K562 (cell line): ENCODE measurements around the gene PPP2R2B.

ENCODE experiments used
- CHD4 ChIP-seq: fragments of 200-600 bp; sonication (generic); IDR thresholded peaks from 3 replicates; pipeline ENCODE4 v1.6.1; 2012; ENCODE audit warnings: low read depth, mild to moderate bottlenecking, mixed read lengths, low read length, inconsistent platforms; ENCODE audit not compliant: insufficient read depth, insufficient replicate concordance, poor library complexity, severe bottlenecking
- CTBP1 ChIP-seq: fragments of 450-650 bp; IDR thresholded peaks from 2 replicates; pipeline ENCODE4 v1.6.1; 2016; ENCODE audit warnings: borderline replicate concordance
- EP300 ChIP-seq: IDR thresholded peaks from 2 replicates; pipeline ENCODE4 v1.6.1; 2012; ENCODE audit warnings: low read length, improper control_type of control experiment
- SMAD3 ChIP-seq: fragments of 450-650 bp; formaldehyde crosslinking; conservative IDR thresholded peaks from 2 replicates; pipeline ENCODE4 v1.4.0; 2020; ENCODE audit warnings: mild to moderate bottlenecking
- TF ChIP-seq, protein P1 (sequence below): sonication (generic); formaldehyde crosslinking; IDR thresholded peaks from 2 replicates; pipeline ENCODE4 v1.9.0; 2022; ENCODE audit warnings: mild to moderate bottlenecking, missing genetic modification reagents

DNA sequence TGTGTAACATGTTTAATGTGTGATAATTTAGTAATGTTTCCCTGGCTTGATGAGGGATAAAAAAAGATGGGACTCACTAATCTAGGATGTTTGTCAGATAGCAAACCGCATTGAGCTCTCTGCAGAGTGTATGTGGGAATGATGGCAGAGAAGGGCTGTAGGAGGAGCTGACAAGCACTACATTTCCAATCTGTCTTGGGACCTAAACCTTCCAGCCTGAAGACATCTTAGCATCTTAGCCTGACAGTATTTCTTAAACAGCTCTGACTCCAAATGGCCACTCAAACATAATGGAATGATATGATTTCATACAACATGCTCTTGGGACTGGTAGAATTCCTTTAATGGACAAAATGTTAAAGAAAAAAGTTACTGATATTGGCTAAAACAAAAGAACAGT, 116.7 kb downstream of the PPP2R2B start:
- no peak for TF ChIP-seq EP300
- TF ChIP-seq, protein P1, sequence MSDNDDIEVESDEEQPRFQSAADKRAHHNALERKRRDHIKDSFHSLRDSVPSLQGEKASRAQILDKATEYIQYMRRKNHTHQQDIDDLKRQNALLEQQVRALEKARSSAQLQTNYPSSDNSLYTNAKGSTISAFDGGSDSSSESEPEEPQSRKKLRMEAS (CRISPR knock-in tag): no peak
- TF ChIP-seq SMAD3 (CRISPR knock-in tag): no peak
- TF ChIP-seq CTBP1: no peak
- TF ChIP-seq CHD4: no peak
